HPDE6-E6E7 (cell line): ENCODE measurements around the gene TAL1.

Source experiments
- DNase-seq: peaks from one replicate; pipeline ENCODE4 v3.0.0; 2011; ENCODE audit warnings: missing footprints; ENCODE audit errors: extremely low spot score

The TAL1 gene

GRCh38 chr1:47188791-47189785 is 42.9 kb downstream of the TAL1 start:
- DNase-seq = no peak

GRCh38 chr1:47187926-47188250 is 44.1 kb downstream of the TAL1 start:
- DNase-seq = no peak

- no peak for DNase-seq
Measured at GRCh38 chr1:47187231-47187925, 44.6 kb downstream of the TAL1 start.

- DNase-seq = no peak
Measured at GRCh38 chr1:47186267-47187185, 45.5 kb downstream of the TAL1 start.

- no peak for DNase-seq
Measured at GRCh38 chr1:47184822-47185677, 47.0 kb downstream of the TAL1 start.

GRCh38 chr1:47184090-47184821 is 47.8 kb downstream of the TAL1 start:
- no peak for DNase-seq

- DNase-seq = no peak
Measured at GRCh38 chr1:47183308-47184089, 48.5 kb downstream of the TAL1 start.

GRCh38 chr1:47182676-47183235 is 49.3 kb downstream of the TAL1 start:
- DNase-seq = no peak

- peak; percentile 47 for DNase-seq
Measured at GRCh38 chr1:47181955-47182675, 49.9 kb downstream of the TAL1 start.

- DNase-seq = no peak
Measured at GRCh38 chr1:47181095-47181954, 50.7 kb downstream of the TAL1 start.

GRCh38 chr1:47180603-47181094 is 51.4 kb downstream of the TAL1 start:
- DNase-seq = no peak

- DNase-seq = no peak
Measured at GRCh38 chr1:47179988-47180563, 51.9 kb downstream of the TAL1 start.

GRCh38 chr1:47179017-47179987 is 52.7 kb downstream of the TAL1 start:
- peak; percentile 81 for DNase-seq

GRCh38 chr1:47178654-47179016 is 53.4 kb downstream of the TAL1 start:
- DNase-seq = no peak

- DNase-seq = no peak
Measured at GRCh38 chr1:47178020-47178419, 54.0 kb downstream of the TAL1 start.
